ENCODE measurements around the gene FGD4. TPM values are rescaled to one million over a fixed set of nuclear protein-coding genes. Genes with fewer than 3 reads are reported as not detected.

Gene FGD4
- total RNA-seq, 2 donors from 2014 or later, result 36.3 to 54.4 TPM

GRCh38 chr12:32548691-32549281 is 149.4 kb downstream of the FGD4 start:
- H3K27ac ChIP-seq, result peak overlapping the region in 2 of 4 donors; percentile 39 to 63
- intact Hi-C loops (cut with DNase I), result loop anchor here (10.0 kb wide), 1 partner anchor 54 kb away; no protein-coding TSS in a partner anchor

GRCh38 chr12:32549675-32550079 is 150.3 kb downstream of the FGD4 start:
- no peaks in the 10 kb centered on the region for H3K27me3 ChIP-seq
- 62 to 68% methylated on average over 8 of the region's 8 CpGs for WGBS, 2 donors
- DNase-seq, result no peak
- peaks cover 43% of the 10 kb centered on the region for H3K4me1 ChIP-seq
- TF ChIP-seq CTCF (IDR thresholded peaks at IDR 0.05) (no peak), POLR2A (IDR thresholded peaks at IDR 0.05) (no peak)
- intact Hi-C loops (cut with DNase I), result loop anchor here (10.0 kb wide), 1 partner anchor 55 kb away; no protein-coding TSS in a partner anchor
- no peaks in the 10 kb centered on the region for H3K9me3 ChIP-seq
- no peak for ATAC-seq
- H3K36me3 ChIP-seq (replicated peaks in 1 of 2; ENCODE audit: insufficient read depth in 1 of 2, low read depth in 2 of 2), result no peaks in the 10 kb centered on the region
- H3K4me3 ChIP-seq, result no peak overlapping the region
- peak overlapping the region in 2 of 4 donors; percentile 39 to 63 for H3K27ac ChIP-seq

More at GRCh38 chr12:32548691-32549281, 149.4 kb downstream of the FGD4 start:
- DNase-seq (peak; percentile 23 to 60 (median 42)), ATAC-seq (peak; percentile 67)
- H3K36me3 ChIP-seq (replicated peaks in 1 of 2; ENCODE audit: insufficient read depth in 1 of 2, low read depth in 2 of 2), result no peaks in the 10 kb centered on the region
- H3K9me3 ChIP-seq, result no peaks in the 10 kb centered on the region
- H3K4me1 ChIP-seq, result peaks cover 48% of the 10 kb centered on the region
- H3K4me3 ChIP-seq, result no peak overlapping the region
- TF ChIP-seq POLR2A (IDR thresholded peaks at IDR 0.05) (no peak), CTCF (IDR thresholded peaks at IDR 0.05) (no peak)
- 16 to 19% methylated on average over 6 of the region's 6 CpGs for WGBS, 2 donors
- H3K27me3 ChIP-seq, result no peaks in the 10 kb centered on the region

GRCh38 chr12:32551058-32551457 is 151.7 kb downstream of the FGD4 start:
- H3K4me1 ChIP-seq, result peaks cover 29% of the 10 kb centered on the region
- intact Hi-C loops (cut with DNase I), result no loop called here
- no peak overlapping the region for H3K4me3 ChIP-seq
- WGBS, 2 donors, result 98 to 100% methylated on average over 2 of the region's 2 CpGs
- ATAC-seq, result no peak
- no peak for DNase-seq
- TF ChIP-seq POLR2A (IDR thresholded peaks at IDR 0.05) (no peak), CTCF (IDR thresholded peaks at IDR 0.05) (no peak)
- H3K9me3 ChIP-seq, result no peaks in the 10 kb centered on the region
- H3K36me3 ChIP-seq (replicated peaks in 1 of 2; ENCODE audit: insufficient read depth in 1 of 2, low read depth in 2 of 2), result no peaks in the 10 kb centered on the region
- no peaks in the 10 kb centered on the region for H3K27me3 ChIP-seq
- H3K27ac ChIP-seq, result no peak overlapping the region

- no peaks in the 10 kb centered on the region for H3K27me3 ChIP-seq
- DNase-seq, result no peak
- 35 to 43% methylated on average over 1 of the region's 1 CpG for WGBS, 2 donors
- TF ChIP-seq POLR2A (IDR thresholded peaks at IDR 0.05) (no peak), CTCF (IDR thresholded peaks at IDR 0.05) (peak in 1 of 7 experiments; percentile 2)
- no peaks in the 10 kb centered on the region for H3K9me3 ChIP-seq
- intact Hi-C loops (cut with DNase I), result no loop called here
- no peaks in the 10 kb centered on the region for H3K36me3 ChIP-seq (replicated peaks in 1 of 2; ENCODE audit: insufficient read depth in 1 of 2, low read depth in 2 of 2)
- H3K27ac ChIP-seq, result no peak overlapping the region
- H3K4me3 ChIP-seq, result no peak overlapping the region
- ATAC-seq, result no peak
- peaks cover 15% of the 10 kb centered on the region for H3K4me1 ChIP-seq
These were observed 159.5 kb downstream of the FGD4 start for GRCh38 chr12:32558903-32559302.

- H3K27ac ChIP-seq, result no peak overlapping the region
- TF ChIP-seq CTCF (IDR thresholded peaks at IDR 0.05) (no peak), POLR2A (IDR thresholded peaks at IDR 0.05) (no peak)
- no peak for ATAC-seq
- intact Hi-C loops (cut with DNase I), result no loop called here
- H3K4me3 ChIP-seq, result no peak overlapping the region
- 21 to 28% methylated on average over 3 of the region's 3 CpGs for WGBS, 2 donors
- DNase-seq, result no peak
- peaks cover 0 to 2% of the 10 kb centered on the region in 2 donors for H3K36me3 ChIP-seq (replicated peaks in 1 of 2; ENCODE audit: insufficient read depth in 1 of 2, low read depth in 2 of 2)
- no peaks in the 10 kb centered on the region for H3K27me3 ChIP-seq
- H3K4me1 ChIP-seq, result peaks cover 15% of the 10 kb centered on the region
- H3K9me3 ChIP-seq, result no peaks in the 10 kb centered on the region
These were observed 160.1 kb downstream of the FGD4 start for GRCh38 chr12:32559434-32559833.

Data from body of pancreas (tissue), 4 donors.